Ecto neural progenitor cell (in vitro differentiated cells): ENCODE data around the gene TSPAN4.

Source experiments
- DNase-seq: peaks from one replicate; pipeline ENCODE4 v3.0.0-alpha.2; 2018; ENCODE audit warnings: low spot score

The TSPAN4 gene

GRCh38 chr11:836700-837099, 6.0 kb upstream of the TSPAN4 start:
- no peak for DNase-seq

- DNase-seq, result no peak
Measured at GRCh38 chr11:837189-837989, 5.3 kb upstream of the TSPAN4 start.

GRCh38 chr11:837990-838307, 4.7 kb upstream of the TSPAN4 start:
- no peak for DNase-seq

GRCh38 chr11:838441-839279, 4.0 kb upstream of the TSPAN4 start:
- no peak for DNase-seq

GRCh38 chr11:839280-839623, 3.4 kb upstream of the TSPAN4 start:
- DNase-seq, result no peak

GRCh38 chr11:839875-840617, 2.6 kb upstream of the TSPAN4 start:
- no peak for DNase-seq

GRCh38 chr11:841981-842369, 677 bp upstream of the TSPAN4 start:
- no peak for DNase-seq

- DNase-seq, result no peak
Measured at GRCh38 chr11:843086-843734, 558 bp downstream of the TSPAN4 start.

- DNase-seq, result peak; percentile 85
Measured at GRCh38 chr11:843818-844692, 1.4 kb downstream of the TSPAN4 start.

GRCh38 chr11:844693-845644, 2.3 kb downstream of the TSPAN4 start:
- peak; percentile 84 for DNase-seq

GRCh38 chr11:845872-846495, 3.3 kb downstream of the TSPAN4 start:
- DNase-seq, result no peak

GRCh38 chr11:846496-847098, 3.9 kb downstream of the TSPAN4 start:
- DNase-seq, result no peak

- no peak for DNase-seq
Measured at GRCh38 chr11:847876-848275, 5.2 kb downstream of the TSPAN4 start.

GRCh38 chr11:848380-848931, 5.8 kb downstream of the TSPAN4 start:
- peak; percentile 74 for DNase-seq

GRCh38 chr11:849104-849824, 6.6 kb downstream of the TSPAN4 start:
- DNase-seq, result peak; percentile 89

- DNase-seq, result peak; percentile 67
Measured at GRCh38 chr11:849951-850774, 7.5 kb downstream of the TSPAN4 start.
